ENCODE data around the gene GLT6D1. TPM values are rescaled to one million over a fixed set of nuclear protein-coding genes. Genes with fewer than 3 reads are reported as not detected.

GLT6D1 gene
- polyA plus RNA-seq, 1 donor from 2014 or later, result not detected

DNA sequence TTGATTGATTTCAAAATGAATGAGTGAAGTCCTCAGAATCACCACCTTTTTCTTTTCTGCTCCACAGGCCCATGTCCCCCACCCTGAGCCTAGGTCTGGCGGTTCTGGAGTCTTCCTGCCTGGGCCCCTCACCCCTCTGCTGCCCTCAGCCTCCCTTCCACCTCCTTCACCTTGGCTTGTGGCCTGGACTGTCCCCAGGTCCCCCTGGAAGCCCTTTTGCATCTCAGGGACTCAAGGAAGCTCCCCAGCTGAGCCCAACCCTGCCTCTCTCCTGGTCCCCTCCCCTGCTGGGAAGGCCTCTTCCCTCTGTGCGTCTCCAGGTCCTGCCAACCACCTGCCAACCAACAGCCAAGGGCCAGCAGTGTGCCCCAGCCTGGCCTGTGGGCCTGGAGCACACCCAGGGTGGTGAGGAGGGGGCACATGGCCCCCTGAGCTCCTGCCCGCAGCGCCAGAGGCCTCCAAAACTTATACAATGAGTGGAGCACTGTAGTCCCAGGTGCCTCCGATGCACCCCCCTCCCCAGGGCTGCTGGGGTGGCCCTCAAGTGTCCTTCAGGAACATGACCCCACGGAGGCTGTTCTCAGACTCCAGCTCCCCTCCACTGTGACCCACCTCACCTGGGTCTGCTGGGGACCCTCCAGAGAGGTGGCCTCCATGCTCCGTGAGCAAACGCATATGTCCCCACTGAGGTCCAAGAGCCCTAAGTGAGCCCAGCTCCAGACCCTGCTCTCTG, 20.3 kb downstream of the GLT6D1 start:
- H3K36me3 Mint-ChIP-seq, result no peaks in the 10 kb centered on the region
- no peaks in the 10 kb centered on the region for H3K27me3 Mint-ChIP-seq
- no peaks in the 10 kb centered on the region for H3K4me1 Mint-ChIP-seq
- H3K27ac Mint-ChIP-seq, result no peak overlapping the region
- H3K9me3 Mint-ChIP-seq, result no peaks in the 10 kb centered on the region
- H3K4me3 Mint-ChIP-seq, result no peak overlapping the region

DNA sequence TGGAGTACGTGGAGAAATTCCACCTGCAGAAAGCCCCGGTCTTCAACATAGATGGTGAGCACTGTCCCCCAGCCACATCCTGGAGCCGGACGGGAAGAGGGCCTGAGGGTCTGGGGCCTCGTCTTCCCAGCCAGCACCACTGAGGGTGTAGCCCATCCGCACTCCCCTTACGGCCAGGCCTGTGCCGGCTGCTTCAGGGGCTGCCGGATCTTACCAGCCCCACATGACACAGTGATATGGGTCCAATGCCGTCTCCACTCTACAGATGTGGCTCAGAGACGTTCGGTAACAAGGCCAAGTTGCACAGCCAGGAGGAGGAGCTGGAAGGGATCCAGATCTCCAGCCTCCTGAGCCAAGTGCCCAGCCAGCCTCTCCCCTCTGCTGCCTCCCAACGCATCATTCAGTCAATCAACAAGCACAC, 21.3 kb downstream of the GLT6D1 start:
- Mint-ChIP-seq H3K9me3 (no peaks in the 10 kb centered on the region), H3K4me3 (no peak overlapping the region), H3K36me3 (no peaks in the 10 kb centered on the region), H3K4me1 (no peaks in the 10 kb centered on the region), H3K27ac (no peak overlapping the region), H3K27me3 (no peaks in the 10 kb centered on the region)

DNA sequence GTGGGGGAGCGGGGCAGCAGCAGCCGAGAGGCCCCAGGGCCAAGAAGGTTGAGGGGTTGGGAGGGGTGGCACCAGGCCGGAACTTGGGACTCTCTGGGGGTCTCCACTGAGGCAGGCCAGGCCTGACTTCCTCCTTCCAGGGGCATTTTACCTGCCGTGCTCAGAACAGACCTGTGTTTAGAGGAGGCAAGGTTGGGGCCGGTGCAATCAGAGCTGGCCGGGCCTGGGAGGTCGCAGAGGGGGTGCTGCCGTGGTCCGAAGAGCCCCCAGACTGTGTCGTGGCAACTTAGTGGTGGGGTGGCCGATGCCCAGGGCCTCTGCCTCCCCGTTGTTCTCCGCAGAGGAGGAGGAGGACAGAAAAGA, 21.8 kb downstream of the GLT6D1 start:
- Mint-ChIP-seq H3K36me3 (no peaks in the 10 kb centered on the region), H3K4me1 (no peaks in the 10 kb centered on the region), H3K9me3 (no peaks in the 10 kb centered on the region), H3K27ac (no peak overlapping the region), H3K4me3 (no peak overlapping the region), H3K27me3 (no peaks in the 10 kb centered on the region)

DNA sequence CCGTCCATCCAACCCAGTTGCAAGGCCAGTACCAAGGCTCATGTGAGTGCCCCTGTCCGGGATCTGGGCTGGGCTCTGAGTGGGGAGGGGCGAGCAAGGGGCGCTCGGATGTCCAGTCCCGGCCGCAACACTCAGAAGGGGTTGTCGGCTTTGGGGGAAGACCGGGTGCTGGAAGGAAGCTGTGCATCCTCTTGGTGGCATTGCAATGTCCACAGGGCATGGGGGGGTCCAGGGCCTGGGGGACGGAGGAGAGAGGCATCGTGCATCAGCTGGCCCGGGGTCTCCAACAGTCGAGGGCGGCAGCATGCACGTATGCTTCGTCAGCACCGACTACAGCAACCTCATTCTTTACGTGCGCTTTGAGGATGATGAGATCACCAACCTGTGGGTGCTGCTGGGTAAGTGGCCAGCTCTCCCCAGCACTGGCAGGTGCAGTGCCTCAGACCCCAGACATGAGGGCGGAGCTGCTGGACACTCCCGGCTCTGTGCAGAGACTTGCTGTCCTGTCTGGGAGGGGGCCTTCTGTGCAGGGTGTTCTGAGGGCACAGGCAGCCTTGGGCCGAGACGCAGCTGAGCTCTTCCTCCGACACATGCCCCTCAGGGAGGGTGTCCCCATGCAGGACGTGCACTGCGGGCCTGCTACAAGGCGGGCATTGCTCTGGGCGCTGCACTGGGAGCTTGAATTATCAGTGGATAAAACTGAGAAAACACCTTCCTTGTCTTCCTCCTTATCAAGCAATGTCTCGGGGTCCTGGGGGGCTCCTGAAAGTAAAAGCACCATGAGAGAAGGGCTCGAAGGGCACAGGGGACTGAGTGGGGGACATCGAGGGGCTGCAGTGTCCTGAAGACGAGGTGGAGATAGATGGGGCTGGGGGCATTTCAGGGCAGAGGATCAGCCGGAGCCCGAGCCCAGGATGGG, 22.5 kb downstream of the GLT6D1 start:
- no peak overlapping the region for H3K4me3 Mint-ChIP-seq
- H3K4me1 Mint-ChIP-seq, result no peaks in the 10 kb centered on the region
- no peaks in the 10 kb centered on the region for H3K27me3 Mint-ChIP-seq
- no peaks in the 10 kb centered on the region for H3K36me3 Mint-ChIP-seq
- no peaks in the 10 kb centered on the region for H3K9me3 Mint-ChIP-seq
- no peak overlapping the region for H3K27ac Mint-ChIP-seq

DNA sequence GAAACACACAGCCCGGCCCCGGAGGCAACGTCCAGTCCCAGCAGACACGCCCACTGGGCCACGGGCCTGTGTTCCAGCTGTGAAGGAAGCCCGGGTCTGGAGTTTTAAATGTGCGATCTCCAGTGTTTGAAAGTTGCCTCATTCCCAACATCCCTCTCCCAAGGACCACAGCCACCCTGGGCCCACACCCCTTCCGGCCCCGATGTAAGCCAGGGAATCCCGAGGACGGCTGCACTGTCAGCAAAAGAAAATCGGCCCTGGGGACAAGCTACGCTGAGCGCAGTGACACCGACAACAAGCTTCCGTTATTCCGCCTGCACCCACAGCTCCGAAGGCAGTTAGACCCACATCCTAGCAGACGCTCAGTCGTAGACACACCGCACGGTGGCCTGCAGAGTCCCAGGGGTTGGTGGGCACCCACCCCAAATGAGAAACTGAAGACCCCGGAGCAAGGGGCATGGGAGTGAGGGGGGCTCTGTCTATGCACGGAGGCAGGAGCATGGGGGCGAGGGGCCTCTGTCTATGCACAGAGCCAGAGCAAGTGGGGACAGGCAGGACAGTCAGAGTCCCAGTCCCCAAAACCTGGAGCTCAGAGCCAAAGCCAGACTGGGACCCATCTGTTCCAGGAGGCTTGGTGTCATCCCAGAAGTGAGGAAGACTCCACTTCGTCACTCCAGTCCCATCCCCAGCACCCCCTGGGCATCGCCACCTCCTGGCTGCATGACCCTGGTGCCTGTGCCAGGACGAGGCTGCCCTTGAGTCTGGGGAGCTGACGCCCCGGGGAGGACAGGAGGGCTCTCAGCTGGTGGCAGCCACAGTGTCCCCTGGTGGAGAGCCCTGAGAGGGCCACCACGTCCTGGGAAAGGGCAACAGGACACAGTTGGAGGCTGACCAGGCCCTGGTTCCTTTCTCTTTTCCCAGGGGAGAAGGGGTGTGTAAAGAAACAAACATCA, 23.4 kb downstream of the GLT6D1 start:
- Mint-ChIP-seq H3K27ac (no peak overlapping the region), H3K36me3 (no peaks in the 10 kb centered on the region), H3K27me3 (peaks cover 2% of the 10 kb centered on the region), H3K4me1 (peaks cover 0 to 1% (median 0%) of the 10 kb centered on the region in 3 donors), H3K4me3 (no peak overlapping the region), H3K9me3 (no peaks in the 10 kb centered on the region)

DNA sequence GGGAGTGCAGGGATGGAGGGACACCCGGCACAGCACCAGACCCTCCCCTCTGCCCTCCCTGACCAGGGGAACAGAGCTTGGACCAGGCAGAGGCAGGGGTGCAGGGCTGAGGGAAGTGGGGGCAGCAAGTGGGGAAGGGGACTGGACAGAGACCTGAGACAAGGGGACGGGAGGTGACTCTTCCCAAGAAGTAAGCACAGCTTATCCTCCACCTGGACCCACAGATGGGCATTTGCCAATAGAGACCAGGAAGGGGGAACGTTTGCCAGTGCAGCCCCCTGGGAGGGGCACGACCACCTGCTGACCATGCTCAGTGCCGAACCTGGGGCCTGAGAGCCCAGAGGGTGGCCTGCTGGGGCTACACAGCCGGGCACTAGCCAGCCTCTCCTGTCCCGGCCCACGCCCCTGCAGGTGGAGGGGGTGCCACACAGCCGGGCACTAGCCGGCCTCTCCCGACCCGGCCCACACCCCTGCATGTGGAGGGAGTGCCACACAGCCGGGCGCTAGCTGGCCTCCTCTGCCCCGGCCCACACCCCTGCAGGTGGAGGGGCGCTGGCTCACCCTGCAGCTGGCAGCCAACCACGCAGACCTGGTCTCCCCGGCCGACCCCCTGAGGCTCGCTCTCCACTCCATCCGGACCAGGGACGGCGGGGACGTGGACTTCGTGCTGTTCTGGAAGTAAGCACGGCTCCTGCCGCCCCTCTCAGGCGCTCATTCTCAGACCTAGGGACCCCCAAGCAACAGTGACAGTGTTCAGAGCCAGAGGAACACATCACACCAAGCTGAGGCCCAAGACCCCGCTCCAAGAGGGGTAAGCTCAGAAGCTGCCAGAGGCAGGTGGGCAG, 24.3 kb downstream of the GLT6D1 start:
- Mint-ChIP-seq H3K27me3 (peaks cover 2% of the 10 kb centered on the region), H3K36me3 (no peaks in the 10 kb centered on the region), H3K4me1 (peaks cover 0 to 1% (median 0%) of the 10 kb centered on the region in 3 donors), H3K4me3 (no peak overlapping the region), H3K27ac (no peak overlapping the region), H3K9me3 (no peaks in the 10 kb centered on the region)

DNA sequence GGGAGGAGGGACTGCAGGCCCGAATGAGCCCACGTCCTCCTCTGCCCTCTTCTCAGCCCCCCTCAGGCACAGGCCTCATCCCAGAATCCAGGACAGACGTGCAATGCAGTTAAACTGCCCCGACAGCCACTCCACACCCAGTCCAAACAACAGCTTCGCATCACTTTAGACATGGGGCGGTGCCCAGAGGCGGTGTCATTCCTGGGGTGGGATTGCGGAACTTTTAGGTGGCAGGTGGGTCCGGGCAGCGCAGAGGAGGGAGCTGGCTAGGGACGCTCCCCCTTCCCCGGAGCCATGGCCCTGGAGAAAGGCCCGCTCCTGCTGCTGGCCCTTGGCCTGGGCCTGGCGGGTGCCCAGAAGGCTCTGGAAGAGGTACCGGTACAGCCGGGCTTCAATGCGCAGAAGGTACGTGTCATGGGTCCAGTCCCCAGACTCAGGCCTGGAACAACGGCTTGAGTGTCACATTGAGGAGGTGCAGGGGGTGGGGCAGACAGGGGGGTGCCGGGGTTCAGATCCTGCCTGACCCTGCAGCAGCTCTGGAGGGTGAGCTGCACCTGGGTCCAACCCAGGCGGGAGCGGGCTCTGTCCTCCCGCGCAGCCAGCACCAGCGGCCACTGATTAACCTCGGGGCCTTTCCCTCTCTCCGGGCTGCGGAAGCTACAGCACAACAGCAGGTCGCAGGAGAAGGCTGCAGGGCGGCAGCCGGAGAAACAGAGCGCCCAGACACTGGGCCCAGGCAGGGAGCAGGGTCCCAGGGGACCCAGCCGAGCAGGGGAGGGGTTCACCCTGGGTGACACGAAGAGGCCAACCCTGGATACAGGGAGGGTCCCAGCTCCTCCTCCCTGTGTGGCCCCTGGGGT, 25.2 kb downstream of the GLT6D1 start:
- no peak overlapping the region for H3K27ac Mint-ChIP-seq

DNA sequence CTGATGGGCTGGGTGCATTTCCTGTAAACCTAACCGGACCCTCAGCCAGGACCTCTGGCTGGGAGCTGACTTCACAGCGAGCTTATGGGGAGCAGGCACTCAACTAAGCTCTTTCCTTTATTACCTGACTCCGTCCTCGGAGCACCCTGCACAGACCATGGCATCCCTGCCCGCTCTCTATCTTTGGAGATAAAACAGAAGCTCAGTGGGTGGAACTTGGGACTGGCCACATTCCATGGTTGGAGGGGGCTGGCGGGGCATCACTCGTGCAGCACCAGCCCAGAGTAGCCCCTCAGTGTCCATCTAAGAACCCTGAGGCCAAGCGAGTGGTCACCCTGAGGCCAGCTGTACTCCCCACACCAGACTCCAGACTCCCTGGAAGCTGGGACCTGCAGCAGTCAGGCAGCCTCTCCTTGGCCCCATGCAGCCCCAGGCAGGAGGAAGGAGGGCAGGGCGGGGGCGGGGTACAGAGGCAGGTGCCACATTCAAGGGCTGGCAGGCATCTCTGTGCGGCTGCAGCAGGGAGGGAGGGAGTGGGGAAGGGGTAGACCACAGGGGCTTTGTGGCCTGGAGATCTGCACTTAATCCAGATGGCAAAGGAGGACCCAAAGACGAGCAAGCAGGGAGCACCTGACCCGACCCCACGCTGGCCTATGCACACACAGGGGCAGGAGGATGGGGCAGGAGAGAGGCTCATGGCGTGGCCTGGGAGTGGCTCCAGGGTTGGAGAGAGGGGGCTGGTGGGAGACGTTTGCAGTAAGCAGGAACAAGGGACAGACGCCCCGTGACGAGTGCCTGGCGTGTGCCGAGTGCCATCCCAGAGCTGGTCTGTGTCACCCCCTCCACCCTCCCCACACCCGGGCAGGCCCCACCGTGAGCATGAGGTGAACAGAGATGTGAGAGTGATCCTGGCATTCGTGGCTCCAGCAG, 26.1 kb downstream of the GLT6D1 start:
- Mint-ChIP-seq H3K36me3 (no peaks in the 10 kb centered on the region), H3K9me3 (no peaks in the 10 kb centered on the region), H3K4me3 (no peak overlapping the region), H3K4me1 (peaks cover 0 to 1% (median 0%) of the 10 kb centered on the region in 3 donors), H3K27ac (no peak overlapping the region), H3K27me3 (peaks cover 2% of the 10 kb centered on the region)

More for the DNA sequence above, 25.2 kb downstream of the GLT6D1 start:
- Mint-ChIP-seq H3K4me1 (peaks cover 0 to 1% (median 0%) of the 10 kb centered on the region in 3 donors), H3K36me3 (no peaks in the 10 kb centered on the region), H3K9me3 (no peaks in the 10 kb centered on the region), H3K4me3 (no peak overlapping the region), H3K27me3 (peaks cover 2% of the 10 kb centered on the region)

DNA sequence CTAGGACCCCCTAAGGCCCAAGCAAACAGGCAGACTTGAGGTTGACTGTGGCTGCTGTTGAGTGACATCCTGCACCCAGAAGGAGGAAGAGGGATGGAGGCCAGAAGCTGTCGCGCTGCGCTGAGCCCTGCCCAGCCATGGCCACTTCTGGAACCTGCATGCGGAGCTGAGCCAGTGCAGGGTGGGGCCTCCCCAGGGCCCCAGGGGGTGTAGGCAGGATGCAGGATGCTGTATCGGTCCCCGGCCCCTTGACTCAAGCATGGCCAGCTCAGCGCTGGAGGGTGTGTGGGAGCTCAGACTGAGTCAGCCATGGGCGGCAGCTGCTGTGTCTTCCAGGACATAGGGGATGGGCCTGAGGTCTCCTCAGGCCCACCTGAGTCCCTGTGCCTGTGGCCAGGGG, 26.9 kb downstream of the GLT6D1 start:
- Mint-ChIP-seq H3K27me3 (peaks cover 2% of the 10 kb centered on the region), H3K4me3 (no peak overlapping the region), H3K36me3 (no peaks in the 10 kb centered on the region), H3K4me1 (peaks cover 0 to 1% (median 0%) of the 10 kb centered on the region in 3 donors), H3K27ac (no peak overlapping the region), H3K9me3 (no peaks in the 10 kb centered on the region)

DNA sequence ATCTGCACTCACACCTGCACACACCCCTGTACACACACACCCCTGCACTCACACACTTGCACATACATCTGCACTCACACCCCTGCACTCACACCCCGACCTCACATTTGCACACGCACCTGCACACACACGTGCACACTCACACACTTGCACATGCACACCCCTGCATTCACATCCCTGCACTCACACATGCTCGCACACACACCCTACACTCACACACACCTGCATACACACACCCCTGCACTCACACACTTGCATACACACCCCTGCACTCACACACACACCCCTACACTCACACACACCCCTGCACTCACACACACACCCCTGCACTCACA, 27.5 kb downstream of the GLT6D1 start:
- no peak overlapping the region for H3K27ac Mint-ChIP-seq
- H3K36me3 Mint-ChIP-seq, result no peaks in the 10 kb centered on the region
- no peaks in the 10 kb centered on the region for H3K9me3 Mint-ChIP-seq
- H3K4me3 Mint-ChIP-seq, result no peak overlapping the region
- H3K27me3 Mint-ChIP-seq, result peaks cover 2% of the 10 kb centered on the region
- H3K4me1 Mint-ChIP-seq, result peaks cover 0 to 1% (median 0%) of the 10 kb centered on the region in 3 donors

DNA sequence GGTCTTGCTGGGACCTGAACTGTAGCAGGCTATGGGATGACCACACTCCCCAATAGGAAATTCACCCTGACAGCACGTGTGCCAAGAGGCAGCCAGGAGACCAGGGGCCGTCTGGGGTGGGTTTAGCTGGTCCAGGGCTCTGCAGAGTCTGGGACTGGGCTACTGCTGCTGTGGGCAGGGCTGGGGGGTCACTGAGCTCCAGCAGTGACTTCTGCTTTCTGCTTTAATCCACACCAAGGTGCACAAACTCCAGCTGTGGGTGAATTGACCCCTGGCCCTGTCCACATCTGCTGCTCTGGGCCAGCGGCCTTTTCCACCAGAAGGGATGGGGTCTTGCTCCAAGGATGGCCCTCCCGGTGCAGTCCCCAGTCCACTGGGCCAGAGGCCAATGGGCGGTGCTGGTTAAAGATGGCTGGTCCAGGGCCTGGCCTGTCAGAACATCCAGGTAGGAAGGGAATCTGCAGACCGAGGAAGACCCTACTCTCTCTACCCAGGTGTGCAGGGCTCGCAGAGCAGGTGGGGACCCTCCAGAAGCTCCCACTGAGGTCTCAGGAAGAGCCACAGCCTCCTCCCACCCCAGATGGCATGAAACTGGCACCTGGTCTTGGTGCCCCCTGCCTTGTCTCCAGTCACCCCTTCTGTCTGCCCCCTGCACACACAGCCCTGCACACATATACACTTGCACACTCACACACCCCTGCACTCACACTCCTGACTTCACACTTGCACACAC, 28.0 kb downstream of the GLT6D1 start:
- H3K9me3 Mint-ChIP-seq, result no peaks in the 10 kb centered on the region
- peaks cover 2% of the 10 kb centered on the region for H3K27me3 Mint-ChIP-seq
- no peak overlapping the region for H3K4me3 Mint-ChIP-seq
- H3K27ac Mint-ChIP-seq, result no peak overlapping the region
- H3K36me3 Mint-ChIP-seq, result no peaks in the 10 kb centered on the region
- peaks cover 0 to 1% (median 0%) of the 10 kb centered on the region in 3 donors for H3K4me1 Mint-ChIP-seq
